ENCODE data around the gene INPP5A. TPM values are rescaled to one million over a fixed set of nuclear protein-coding genes. Genes with fewer than 3 reads are reported as not detected.

Gene INPP5A
- total RNA-seq, 6 experiments from 2014 or later: 58.9 to 64.6 (median 63.8) TPM

DNA sequence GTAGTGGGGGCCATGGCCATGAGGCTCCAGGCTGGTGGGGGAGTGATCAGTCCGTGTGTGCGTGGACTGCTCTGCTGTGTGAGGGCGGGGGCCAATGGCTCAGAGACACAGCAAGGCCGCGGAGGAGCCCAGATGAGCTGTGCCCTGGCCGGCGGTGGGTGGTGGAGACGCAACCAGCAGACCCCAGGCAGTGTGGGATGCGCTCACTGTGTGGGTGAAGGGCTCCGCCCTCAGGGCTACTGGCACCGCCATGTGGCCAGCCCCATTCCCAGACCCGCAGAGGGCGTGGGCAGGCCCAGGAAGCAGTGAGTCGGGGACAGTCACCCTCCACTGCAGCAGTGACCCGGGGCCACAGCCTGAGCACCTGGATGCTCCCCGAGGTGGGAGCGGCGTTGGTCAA is 239.2 kb downstream of the INPP5A start:
- Mint-ChIP-seq H3K27me3 (ENCODE audit: insufficient read depth) (peaks cover 5% of the 10 kb centered on the region; the same call in 1 of the 2 replicates), H3K9me3 (no peaks in the 10 kb centered on the region), H3K36me3 (ENCODE audit: low read depth) (peaks cover 2% of the 10 kb centered on the region), H3K4me1 (ENCODE audit: low read depth) (no peaks in the 10 kb centered on the region), H3K4me3 (no peak overlapping the region), H3K27ac (no peak overlapping the region)
- no peak for DNase-seq
- TF ChIP-seq, protein P1, sequence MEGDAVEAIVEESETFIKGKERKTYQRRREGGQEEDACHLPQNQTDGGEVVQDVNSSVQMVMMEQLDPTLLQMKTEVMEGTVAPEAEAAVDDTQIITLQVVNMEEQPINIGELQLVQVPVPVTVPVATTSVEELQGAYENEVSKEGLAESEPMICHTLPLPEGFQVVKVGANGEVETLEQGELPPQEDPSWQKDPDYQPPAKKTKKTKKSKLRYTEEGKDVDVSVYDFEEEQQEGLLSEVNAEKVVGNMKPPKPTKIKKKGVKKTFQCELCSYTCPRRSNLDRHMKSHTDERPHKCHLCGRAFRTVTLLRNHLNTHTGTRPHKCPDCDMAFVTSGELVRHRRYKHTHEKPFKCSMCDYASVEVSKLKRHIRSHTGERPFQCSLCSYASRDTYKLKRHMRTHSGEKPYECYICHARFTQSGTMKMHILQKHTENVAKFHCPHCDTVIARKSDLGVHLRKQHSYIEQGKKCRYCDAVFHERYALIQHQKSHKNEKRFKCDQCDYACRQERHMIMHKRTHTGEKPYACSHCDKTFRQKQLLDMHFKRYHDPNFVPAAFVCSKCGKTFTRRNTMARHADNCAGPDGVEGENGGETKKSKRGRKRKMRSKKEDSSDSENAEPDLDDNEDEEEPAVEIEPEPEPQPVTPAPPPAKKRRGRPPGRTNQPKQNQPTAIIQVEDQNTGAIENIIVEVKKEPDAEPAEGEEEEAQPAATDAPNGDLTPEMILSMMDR (IDR thresholded peaks at IDR 0.05): no peak

GRCh38 chr10:132777441-132777840 is 239.9 kb downstream of the INPP5A start:
- Mint-ChIP-seq H3K27me3 (ENCODE audit: insufficient read depth) (peaks cover 7% of the 10 kb centered on the region; the same call in 1 of the 2 replicates), H3K4me3 (no peak overlapping the region), H3K36me3 (ENCODE audit: low read depth) (peaks cover 5% of the 10 kb centered on the region), H3K9me3 (no peaks in the 10 kb centered on the region), H3K4me1 (ENCODE audit: low read depth) (no peaks in the 10 kb centered on the region), H3K27ac (no peak overlapping the region)
- DNase-seq: no peak
- TF ChIP-seq, protein P1 (IDR thresholded peaks at IDR 0.05): no peak

DNA sequence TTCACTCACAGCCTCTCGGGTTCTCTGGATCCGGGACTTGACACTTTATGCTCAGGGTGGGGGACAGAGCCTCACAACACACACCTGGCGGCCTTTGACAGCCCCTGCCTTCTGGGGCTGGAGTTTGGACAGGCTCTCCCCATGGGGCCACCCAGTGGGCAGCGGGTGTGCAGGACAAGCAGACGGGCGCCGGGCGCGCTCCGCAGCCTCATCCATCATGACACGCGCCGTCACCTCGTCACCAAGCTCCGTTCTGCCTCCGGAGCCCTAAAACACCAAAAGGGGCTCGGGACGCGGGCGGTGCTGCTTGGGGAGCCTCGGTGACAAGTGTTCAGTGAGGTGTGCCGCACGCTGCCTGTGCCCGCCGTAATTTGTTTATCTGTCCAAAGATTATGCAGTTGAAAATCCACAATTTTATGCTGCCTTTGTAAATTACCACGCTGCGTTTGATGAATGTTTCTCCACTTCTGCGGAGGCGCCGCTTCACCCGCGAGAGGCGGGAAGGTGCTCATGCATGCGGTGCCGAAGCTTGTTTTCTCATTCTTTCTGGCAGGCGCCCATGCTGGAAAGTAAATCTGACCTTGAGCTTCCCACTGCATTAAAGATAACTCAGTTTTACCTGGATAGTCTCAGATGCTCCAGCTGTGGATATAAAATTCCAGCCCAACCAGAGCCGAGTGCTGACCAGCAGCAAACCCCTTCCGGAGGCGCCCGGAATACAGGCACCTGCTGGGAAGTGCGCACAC is 242.1 kb downstream of the INPP5A start:
- H3K9me3 Mint-ChIP-seq: peaks cover 6% of the 10 kb centered on the region
- H3K36me3 Mint-ChIP-seq (ENCODE audit: low read depth): peaks cover 17% of the 10 kb centered on the region
- no peak overlapping the region for H3K27ac Mint-ChIP-seq
- H3K4me1 Mint-ChIP-seq (ENCODE audit: low read depth): no peaks in the 10 kb centered on the region
- TF ChIP-seq, protein P1 (IDR thresholded peaks at IDR 0.05): no peak
- H3K4me3 Mint-ChIP-seq: no peak overlapping the region
- H3K27me3 Mint-ChIP-seq (ENCODE audit: insufficient read depth): peaks cover 17% of the 10 kb centered on the region
- DNase-seq: no peak

DNA sequence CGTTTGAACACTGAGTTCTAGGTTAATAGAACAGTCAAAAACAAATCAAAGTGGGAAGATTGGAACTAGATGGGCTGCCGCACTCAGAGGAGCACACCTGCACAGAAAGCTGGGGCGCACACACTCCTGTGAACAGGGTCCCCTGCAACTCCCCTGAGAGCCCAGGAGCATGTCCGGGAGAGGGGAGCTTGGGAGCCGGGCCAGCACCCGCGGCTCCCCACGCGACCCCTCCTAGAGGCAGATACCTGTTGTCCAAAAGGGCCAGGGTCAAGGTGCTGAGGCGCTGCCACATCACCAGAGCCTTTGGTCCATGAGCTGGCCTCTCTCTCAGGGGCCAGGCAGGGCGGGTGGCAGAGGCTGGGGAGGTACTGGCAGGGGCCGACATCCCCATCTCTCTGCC is 242.8 kb downstream of the INPP5A start:
- Mint-ChIP-seq H3K9me3 (peaks cover 6% of the 10 kb centered on the region), H3K36me3 (ENCODE audit: low read depth) (peaks cover 17% of the 10 kb centered on the region), H3K27me3 (ENCODE audit: insufficient read depth) (peaks cover 19% of the 10 kb centered on the region), H3K4me3 (no peak overlapping the region), H3K27ac (no peak overlapping the region), H3K4me1 (ENCODE audit: low read depth) (no peaks in the 10 kb centered on the region)
- TF ChIP-seq, protein P1 (IDR thresholded peaks at IDR 0.05): no peak
- DNase-seq: no peak

- no peaks in the 10 kb centered on the region for H3K4me1 Mint-ChIP-seq (ENCODE audit: low read depth)
- TF ChIP-seq, protein P1 (IDR thresholded peaks at IDR 0.05): no peak
- H3K4me3 Mint-ChIP-seq: no peak overlapping the region
- DNase-seq: no peak
- no peak overlapping the region for H3K27ac Mint-ChIP-seq
- H3K9me3 Mint-ChIP-seq: peaks cover 6% of the 10 kb centered on the region
- H3K27me3 Mint-ChIP-seq (ENCODE audit: insufficient read depth): peaks cover 19% of the 10 kb centered on the region
- H3K36me3 Mint-ChIP-seq (ENCODE audit: low read depth): peaks cover 17% of the 10 kb centered on the region
These were observed 244.0 kb downstream of the INPP5A start for GRCh38 chr10:132781556-132781955.
